Trophoblast cell (in vitro differentiated cells and primary cell): ENCODE measurements around the gene BTN3A1.

Experiments
- DNase-seq, 2 donors: peaks; one replicate each; pipeline ENCODE4 v3.0.0-alpha.2; 2016
- H2AFZ ChIP-seq: 2 replicates; pipeline ENCODE4 v1.6.1; 2013; ENCODE audit warnings: low read length, moderate library complexity, mild to moderate bottlenecking; ENCODE audit not compliant: insufficient read depth, poor library complexity
- H2AK5ac ChIP-seq: 2 replicates; pipeline ENCODE4 v1.6.1; 2013; ENCODE audit warnings: mild to moderate bottlenecking, low read length
- H2BK120ac ChIP-seq: 2 replicates; pipeline ENCODE4 v1.6.1; 2013; ENCODE audit warnings: low read length, mild to moderate bottlenecking, moderate library complexity; ENCODE audit not compliant: insufficient read depth, poor library complexity
- H2BK12ac ChIP-seq: 2 replicates; pipeline ENCODE4 v1.6.1; 2013; ENCODE audit warnings: mild to moderate bottlenecking, low read length, moderate library complexity
- H2BK5ac ChIP-seq: 2 replicates; pipeline ENCODE4 v1.6.1; 2013; ENCODE audit warnings: low read length, low read depth, moderate library complexity, mild to moderate bottlenecking; ENCODE audit not compliant: poor library complexity
- H3K14ac ChIP-seq: 2 replicates; pipeline ENCODE4 v1.6.1; 2013; ENCODE audit warnings: mild to moderate bottlenecking, low read length
- H3K18ac ChIP-seq: 2 replicates; pipeline ENCODE4 v1.6.1; 2013; ENCODE audit warnings: mild to moderate bottlenecking, low read length
- H3K23ac ChIP-seq: 2 replicates; pipeline ENCODE4 v1.6.1; 2013; ENCODE audit warnings: low read length
- H3K27ac ChIP-seq: 2 replicates; pipeline ENCODE4 v1.5.1; 2013; ENCODE audit warnings: low read depth, mild to moderate bottlenecking, inconsistent platforms, low read length, moderate library complexity
- H3K27me3 ChIP-seq: 2 replicates; pipeline ENCODE4 v1.6.1; 2013; ENCODE audit warnings: inconsistent platforms, mild to moderate bottlenecking, low read length, moderate library complexity; ENCODE audit not compliant: insufficient read depth
- H3K36me3 ChIP-seq, 2 experiments: 1 replicate in 1 of 2; 2 replicates in 1 of 2; pipeline ENCODE4 v1.6.1; 2013; ENCODE audit warnings: low read length in 2 of 2, mild to moderate bottlenecking in 2 of 2, moderate library complexity in 1 of 2; ENCODE audit not compliant: insufficient read depth in 2 of 2, control insufficient read depth in 1 of 2
- H3K4ac ChIP-seq: 2 replicates; pipeline ENCODE4 v1.6.1; 2013; ENCODE audit warnings: low read depth, mild to moderate bottlenecking, low read length, moderate library complexity
- H3K4me1 ChIP-seq, 2 experiments: 1 replicate in 1 of 2; 2 replicates in 1 of 2; pipeline ENCODE4 v1.6.1; 2013; ENCODE audit warnings: low read length in 2 of 2, mild to moderate bottlenecking in 2 of 2, moderate library complexity in 1 of 2; ENCODE audit not compliant: insufficient read depth in 2 of 2, control insufficient read depth in 1 of 2
- H3K4me2 ChIP-seq: 2 replicates; pipeline ENCODE4 v1.6.1; 2013; ENCODE audit warnings: inconsistent platforms, mild to moderate bottlenecking, low read length, moderate library complexity
- H3K4me3 ChIP-seq: 2 replicates; pipeline ENCODE4 v1.5.1; 2013; ENCODE audit warnings: mild to moderate bottlenecking, low read depth, low read length, inconsistent platforms
- H3K79me1 ChIP-seq: one replicate; pipeline ENCODE4 v1.6.1; 2013; ENCODE audit warnings: low read length
- H3K79me2 ChIP-seq: 2 replicates; pipeline ENCODE4 v1.6.1; 2013; ENCODE audit warnings: low read length, mild to moderate bottlenecking; ENCODE audit not compliant: control insufficient read depth, insufficient read depth, poor library complexity
- H3K9ac ChIP-seq: 2 replicates; pipeline ENCODE4 v1.6.1; 2013; ENCODE audit warnings: mild to moderate bottlenecking, low read length
- H3K9me3 ChIP-seq: 2 replicates; pipeline ENCODE4 v1.6.1; 2013; ENCODE audit warnings: low read depth, mild to moderate bottlenecking, control low read depth, inconsistent platforms, low read length; ENCODE audit not compliant: insufficient read depth
- H4K12ac ChIP-seq: 2 replicates; pipeline ENCODE4 v1.6.1; 2013; ENCODE audit warnings: low read depth, mild to moderate bottlenecking, low read length, moderate library complexity
- H4K8ac ChIP-seq: 2 replicates; pipeline ENCODE4 v1.6.1; 2013; ENCODE audit warnings: low read depth, mild to moderate bottlenecking, low read length, moderate library complexity
- H4K91ac ChIP-seq: one replicate; pipeline ENCODE4 v1.6.1; 2013; ENCODE audit warnings: low read depth, mild to moderate bottlenecking, low read length, moderate library complexity
- WGBS: extraction: QIAGEN DNeasy Blood & Tissue Kit; methylation state at CpG from one replicate; pipeline ENCODE4 v1.1.7; 2013; ENCODE audit warnings: missing lambda C conversion rate; ENCODE audit not compliant: insufficient read length, insufficient coverage; ENCODE audit errors: extremely low coverage; 5-methylcytosine and 5-hydroxymethylcytosine counted together

BTN3A1 gene

GRCh38 chr6:26438000-26438399 is 35.9 kb downstream of the BTN3A1 start:
- H3K4ac ChIP-seq, result no peak overlapping the region
- no peak overlapping the region for H3K9ac ChIP-seq
- H3K27me3 ChIP-seq, result no peaks in the 10 kb centered on the region
- no peak overlapping the region for H3K18ac ChIP-seq
- no CpG with 5 or more reads among the region's 1 CpG for WGBS
- H2AFZ ChIP-seq, result no peak overlapping the region
- H3K4me1 ChIP-seq, result no peaks in the 10 kb centered on the region
- no peaks in the 10 kb centered on the region for H3K79me1 ChIP-seq
- no peak overlapping the region for H2BK120ac ChIP-seq
- H3K36me3 ChIP-seq, result no peaks in the 10 kb centered on the region
- no peak overlapping the region for H2BK5ac ChIP-seq
- H4K8ac ChIP-seq, result no peak overlapping the region
- no peak overlapping the region for H3K4me2 ChIP-seq
- no peak overlapping the region for H4K91ac ChIP-seq
- H2BK12ac ChIP-seq, result no peak overlapping the region
- no peak overlapping the region for H3K27ac ChIP-seq
- no peak overlapping the region for H3K14ac ChIP-seq
- H3K79me2 ChIP-seq, result no peaks in the 10 kb centered on the region
- H3K4me3 ChIP-seq, result no peak overlapping the region
- no peak overlapping the region for H4K12ac ChIP-seq
- no peak overlapping the region for H2AK5ac ChIP-seq
- no peak for DNase-seq
- no peak overlapping the region for H3K23ac ChIP-seq
- no peaks in the 10 kb centered on the region for H3K9me3 ChIP-seq

- Histone ChIP-seq H3K79me1 (no peaks in the 10 kb centered on the region), H2BK120ac (no peak overlapping the region), H3K27ac (no peak overlapping the region), H3K14ac (no peak overlapping the region), H3K18ac (no peak overlapping the region), H3K4me1 (no peaks in the 10 kb centered on the region), H3K23ac (no peak overlapping the region), H4K8ac (no peak overlapping the region), H2BK12ac (no peak overlapping the region), H2AK5ac (no peak overlapping the region), H4K12ac (no peak overlapping the region), H2AFZ (no peak overlapping the region), H3K4me3 (no peak overlapping the region), H3K27me3 (no peaks in the 10 kb centered on the region), H3K79me2 (no peaks in the 10 kb centered on the region), H3K4ac (no peak overlapping the region), H3K36me3 (no peaks in the 10 kb centered on the region), H3K9me3 (no peaks in the 10 kb centered on the region), H3K9ac (no peak overlapping the region), H2BK5ac (no peak overlapping the region), H3K4me2 (no peak overlapping the region), H4K91ac (no peak overlapping the region)
- DNase-seq, result no peak
- no CpG with 5 or more reads among the region's 7 CpGs for WGBS
Observed at GRCh38 chr6:26439151-26440125, 37.4 kb downstream of the BTN3A1 start.

GRCh38 chr6:26440977-26441358 is 38.9 kb downstream of the BTN3A1 start:
- DNase-seq, result no peak
- H4K12ac ChIP-seq, result no peak overlapping the region
- H2AFZ ChIP-seq, result no peak overlapping the region
- H3K23ac ChIP-seq, result no peak overlapping the region
- WGBS, result no CpG with 5 or more reads among the region's 2 CpGs
- no peaks in the 10 kb centered on the region for H3K79me2 ChIP-seq
- H3K14ac ChIP-seq, result no peak overlapping the region
- no peak overlapping the region for H4K91ac ChIP-seq
- no peak overlapping the region for H2BK5ac ChIP-seq
- no peaks in the 10 kb centered on the region for H3K9me3 ChIP-seq
- no peaks in the 10 kb centered on the region for H3K36me3 ChIP-seq
- H2BK120ac ChIP-seq, result no peak overlapping the region
- no peak overlapping the region for H2BK12ac ChIP-seq
- H3K9ac ChIP-seq, result no peak overlapping the region
- H4K8ac ChIP-seq, result no peak overlapping the region
- no peaks in the 10 kb centered on the region for H3K27me3 ChIP-seq
- no peak overlapping the region for H3K27ac ChIP-seq
- no peak overlapping the region for H3K4ac ChIP-seq
- no peaks in the 10 kb centered on the region for H3K79me1 ChIP-seq
- H3K4me3 ChIP-seq, result no peak overlapping the region
- H2AK5ac ChIP-seq, result no peak overlapping the region
- no peak overlapping the region for H3K4me2 ChIP-seq
- no peak overlapping the region for H3K18ac ChIP-seq
- no peaks in the 10 kb centered on the region for H3K4me1 ChIP-seq

GRCh38 chr6:26441977-26442376 is 39.9 kb downstream of the BTN3A1 start:
- no peaks in the 10 kb centered on the region for H3K27me3 ChIP-seq
- no peaks in the 10 kb centered on the region for H3K9me3 ChIP-seq
- no peak overlapping the region for H3K18ac ChIP-seq
- no peak overlapping the region for H3K27ac ChIP-seq
- no peak overlapping the region for H3K4ac ChIP-seq
- no peaks in the 10 kb centered on the region for H3K79me1 ChIP-seq
- H3K4me2 ChIP-seq, result no peak overlapping the region
- H4K12ac ChIP-seq, result no peak overlapping the region
- H3K4me1 ChIP-seq, result no peaks in the 10 kb centered on the region
- no peaks in the 10 kb centered on the region for H3K36me3 ChIP-seq
- H4K8ac ChIP-seq, result no peak overlapping the region
- H3K79me2 ChIP-seq, result no peaks in the 10 kb centered on the region
- H4K91ac ChIP-seq, result no peak overlapping the region
- no peak overlapping the region for H2AFZ ChIP-seq
- no peak overlapping the region for H3K23ac ChIP-seq
- no peak overlapping the region for H3K14ac ChIP-seq
- H2BK120ac ChIP-seq, result no peak overlapping the region
- H3K9ac ChIP-seq, result no peak overlapping the region
- H2BK12ac ChIP-seq, result no peak overlapping the region
- no peak overlapping the region for H2BK5ac ChIP-seq
- no peak overlapping the region for H2AK5ac ChIP-seq
- no CpG with 5 or more reads among the region's 5 CpGs for WGBS
- DNase-seq, result no peak
- H3K4me3 ChIP-seq, result no peak overlapping the region
